IMR-90 (cell line): ENCODE measurements around the gene ENOX1. TPM values are rescaled to one million over a fixed set of nuclear protein-coding genes. Genes with fewer than 3 reads are reported as not detected.

Experiments used
- ATAC-seq: fragments of 200-7000 bp; cut with Tn5 transposase; 2 replicates; pipeline ENCODE4 v1.9.1; 2020; ENCODE audit warnings: low read depth, mild to moderate bottlenecking, moderate library complexity
- BruUV-seq: library from RNA; stranded (reverse); fragments of 400-500 nt; replicated peaks from 2 replicates; lab custom pipeline; 2021; lab: Mats Ljungman, UMichigan
- CTCF ChIA-PET: fragments of 300-600 bp; formaldehyde crosslinking; extraction: SDS; loops from one replicate; lab custom pipeline; 2021; ENCODE audit warnings: antibody characterized with exemption; lab: Yijun Ruan, JAX
- POLR2A ChIA-PET: fragments of 300-600 bp; sonication (Branson Sonifier 250); formaldehyde crosslinking; loops from one replicate; lab custom pipeline; 2022; ENCODE audit warnings: antibody characterized with exemption; ENCODE audit not compliant: unreplicated experiment; lab: Charles Lee
- DNase-seq: peaks from one replicate; pipeline ENCODE4 v3.0.0; 2013
- H2AFZ ChIP-seq: replicated peaks from 2 replicates; pipeline ENCODE3; 2013; ENCODE audit warnings: low read length, mild to moderate bottlenecking; ENCODE audit not compliant: poor library complexity
- H2AK5ac ChIP-seq: 2 replicates; pipeline ENCODE4 v1.6.1; 2013; ENCODE audit warnings: low read depth, low read length, inconsistent platforms
- H2AK9ac ChIP-seq: replicated peaks from 2 replicates; pipeline ENCODE3; 2013; ENCODE audit warnings: mild to moderate bottlenecking, low read depth, low read length, moderate library complexity; ENCODE audit not compliant: poor library complexity
- H2BK120ac ChIP-seq: 2 replicates; pipeline ENCODE4 v1.6.1; 2013; ENCODE audit warnings: low read depth, low read length, inconsistent platforms
- H2BK15ac ChIP-seq: 3 replicates; pipeline ENCODE4 v1.6.1; 2013; ENCODE audit warnings: low read depth, low read length, inconsistent platforms
- H2BK20ac ChIP-seq: 2 replicates; pipeline ENCODE4 v1.6.1; 2013; ENCODE audit warnings: low read depth, mild to moderate bottlenecking, inconsistent platforms, low read length, moderate library complexity
- H2BK5ac ChIP-seq: 2 replicates; pipeline ENCODE4 v1.6.1; 2013; ENCODE audit warnings: mild to moderate bottlenecking, low read depth, low read length, inconsistent platforms; ENCODE audit not compliant: poor library complexity, severe bottlenecking
- H3K14ac ChIP-seq: replicated peaks from 2 replicates; pipeline ENCODE4 v1.6.1; 2013; ENCODE audit warnings: low read depth, low read length, inconsistent platforms
- H3K18ac ChIP-seq: 2 replicates; pipeline ENCODE4 v1.6.1; 2013; ENCODE audit warnings: low read depth, low read length, control low read depth
- H3K23ac ChIP-seq: 2 replicates; pipeline ENCODE4 v1.6.1; 2013; ENCODE audit warnings: low read depth, low read length, inconsistent platforms
- H3K27ac ChIP-seq: 2 replicates; pipeline ENCODE4 v1.5.1; 2013; ENCODE audit warnings: mild to moderate bottlenecking, control low read depth, low read length; ENCODE audit not compliant: insufficient read depth
- H3K27me3 ChIP-seq: 2 replicates; pipeline ENCODE4 v1.6.1; 2013; ENCODE audit warnings: low read length; ENCODE audit not compliant: control insufficient read depth, insufficient read depth
- H3K36me3 ChIP-seq: 2 replicates; pipeline ENCODE4 v1.6.1; 2013; ENCODE audit warnings: low read length, mixed read lengths; ENCODE audit not compliant: control insufficient read depth, insufficient read depth
- H3K4ac ChIP-seq: 2 replicates; pipeline ENCODE4 v1.6.1; 2013; ENCODE audit warnings: low read depth, low read length, inconsistent platforms
- H3K4me1 ChIP-seq: 2 replicates; pipeline ENCODE4 v1.6.1; 2013; ENCODE audit warnings: low read length, mixed read lengths; ENCODE audit not compliant: control insufficient read depth, insufficient read depth
- H3K4me2 ChIP-seq: 2 replicates; pipeline ENCODE4 v1.6.1; 2013; ENCODE audit warnings: low read depth, mild to moderate bottlenecking, control low read depth, low read length, moderate library complexity
- H3K4me3 ChIP-seq: 2 replicates; pipeline ENCODE4 v1.5.1; 2013; ENCODE audit warnings: low read depth, mild to moderate bottlenecking, control low read depth, low read length, moderate library complexity; ENCODE audit not compliant: insufficient read depth
- H3K56ac ChIP-seq: 2 replicates; pipeline ENCODE4 v1.6.1; 2013; ENCODE audit warnings: low read length, inconsistent platforms; ENCODE audit not compliant: insufficient read depth; ENCODE audit errors: extremely low read depth
- H3K79me1 ChIP-seq, 2 experiments: 2 replicates each; pipeline ENCODE4 v1.6.1; 2013; ENCODE audit warnings: low read length in 2 of 2, inconsistent platforms in 1 of 2, low read depth in 1 of 2
- H3K9ac ChIP-seq: 2 replicates; pipeline ENCODE4 v1.6.1; 2013; ENCODE audit warnings: low read depth, low read length, control low read depth
- H3K9me1 ChIP-seq: 2 replicates; pipeline ENCODE4 v1.6.1; 2013; ENCODE audit warnings: low read length, inconsistent platforms; ENCODE audit not compliant: insufficient read depth
- H3K9me3 ChIP-seq: 2 replicates; pipeline ENCODE4 v1.6.1; 2013; ENCODE audit warnings: low read length; ENCODE audit not compliant: control insufficient read depth, insufficient read depth
- H4K20me1 ChIP-seq: 2 replicates; pipeline ENCODE4 v1.6.1; 2013; ENCODE audit warnings: low read length, inconsistent platforms; ENCODE audit not compliant: insufficient read depth
- H4K5ac ChIP-seq: 2 replicates; pipeline ENCODE4 v1.6.1; 2013; ENCODE audit warnings: mild to moderate bottlenecking, low read depth, low read length, control low read depth
- H4K8ac ChIP-seq, 2 experiments: 2 replicates each; pipeline ENCODE4 v1.6.1; 2013; ENCODE audit warnings: low read depth in 2 of 2, low read length in 2 of 2, control low read depth in 1 of 2, inconsistent platforms in 1 of 2
- H4K91ac ChIP-seq: 2 replicates; pipeline ENCODE4 v1.6.1; 2013; ENCODE audit warnings: low read depth, low read length, inconsistent platforms; ENCODE audit not compliant: insufficient read depth
- CHD1 ChIP-seq: IDR thresholded peaks from 2 replicates; pipeline ENCODE4 v1.6.1; 2012; ENCODE audit warnings: low read depth, low read length, improper control_type of control experiment
- MAFK ChIP-seq: IDR thresholded peaks from 2 replicates; pipeline ENCODE4 v1.6.1; 2012; ENCODE audit warnings: low read depth, low read length, improper control_type of control experiment
- MAZ ChIP-seq: IDR thresholded peaks from 2 replicates; pipeline ENCODE4 v1.6.1; 2012; ENCODE audit warnings: low read depth, mild to moderate bottlenecking, low read length, improper control_type of control experiment, moderate library complexity, borderline replicate concordance
- NFE2L2 ChIP-seq: fragments of 150-350 bp; IDR thresholded peaks from 2 replicates; pipeline ENCODE4 v1.6.1; 2016; ENCODE audit warnings: low read depth, mild to moderate bottlenecking, low read length
- RCOR1 ChIP-seq: IDR thresholded peaks from 2 replicates; pipeline ENCODE4 v1.6.1; 2012; ENCODE audit warnings: mild to moderate bottlenecking, low read length, improper control_type of control experiment; ENCODE audit not compliant: insufficient replicate concordance
- RFX5 ChIP-seq: IDR thresholded peaks from 2 replicates; pipeline ENCODE4 v1.8.0; 2012; ENCODE audit warnings: low read depth, mild to moderate bottlenecking, low read length, moderate library complexity
- WGBS, 2 experiments: methylation state at CpG; one replicate each; pipeline versions ENCODE4 v1.1.5 to v1.1.7; 2013; ENCODE audit warnings: missing lambda C conversion rate in 2 of 2; ENCODE audit not compliant: insufficient read length in 1 of 2; ENCODE audit errors: extremely low coverage in 2 of 2; 5-methylcytosine and 5-hydroxymethylcytosine counted together
- dilution Hi-C: fragments of 300-500 bp; cut with HindIII; formaldehyde crosslinking; loops from one replicate; pipeline ENCODE4 v1.14.3; 2018; ENCODE audit warnings: low sequenced_read_pairs; ENCODE audit not compliant: unreplicated experiment
- in situ Hi-C: fragments of 300-500 bp; cut with MboI; formaldehyde crosslinking; loops from 3 replicates; pipeline ENCODE4 v1.14.3; 2019; ENCODE audit warnings: low sequenced_read_pairs, inconsistent platforms, mixed read lengths
- intact Hi-C: fragments of 100-400 bp; cut with micrococcal nuclease; formaldehyde crosslinking; loops from 2 replicates; pipeline ENCODE4 v1.10.0; 2022
- polyA plus RNA-seq, 3 experiments: library from polyadenylated mRNA; depleted of rRNA; stranded (reverse); fragments of >200 nt; gene quantifications; 2 replicates each; pipeline ENCODE4 v1.2.3, GENCODE V29; 2012; ENCODE audit warnings: low replicate concordance in 1 of 3
- total RNA-seq: library from RNA; depleted of rRNA; stranded (reverse); fragments of >200 nt; gene quantifications from 2 replicates; pipeline ENCODE4 v1.2.3, GENCODE V29; 2012
- TF ChIP-seq, protein P1 (sequence below): fragments of 150-350 bp; IDR thresholded peaks from 2 replicates; pipeline ENCODE4 v1.6.1; 2017; ENCODE audit warnings: mild to moderate bottlenecking, antibody characterized with exemption, low read length, low read depth

ENOX1 gene
- total and polyA plus RNA-seq, 2 of the 4 experiments (the other 2 are of a cell fraction), result 0.99 to 1.3 TPM

DNA sequence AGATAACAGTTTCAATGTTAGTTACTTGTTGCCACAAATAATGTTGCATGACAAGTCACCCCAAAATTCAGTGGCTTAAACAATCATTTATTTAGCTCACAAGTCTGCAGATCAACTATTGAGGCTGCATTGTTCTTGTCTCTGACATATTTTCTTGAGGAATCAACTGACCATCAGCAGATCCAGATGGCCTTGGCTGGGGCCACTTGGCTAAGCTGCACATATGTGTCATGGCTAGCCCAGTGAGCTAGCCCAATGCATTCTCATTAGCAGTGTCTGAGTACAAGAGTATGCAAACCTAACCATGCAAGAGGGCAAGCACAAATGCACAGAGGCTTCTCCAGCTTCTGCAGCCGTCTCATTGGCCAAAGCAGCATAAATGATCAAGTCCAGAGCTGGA, 583.0 kb downstream of the ENOX1 start:
- Histone ChIP-seq H4K5ac (no peak overlapping the region), H3K4ac (no peak overlapping the region), H3K36me3 (no peaks in the 10 kb centered on the region), H4K91ac (no peak overlapping the region), H3K56ac (no peak overlapping the region), H2BK15ac (no peak overlapping the region), H2BK120ac (no peak overlapping the region), H3K79me1 (no peaks in the 10 kb centered on the region), H3K4me1 (no peaks in the 10 kb centered on the region), H3K4me3 (no peak overlapping the region), H3K23ac (no peak overlapping the region), H4K8ac (no peak overlapping the region), H3K18ac (no peak overlapping the region), H3K9me1 (no peaks in the 10 kb centered on the region), H3K9ac (no peak overlapping the region), H3K9me3 (peaks cover 6% of the 10 kb centered on the region), H2AFZ (no peak overlapping the region), H3K14ac (no peak overlapping the region), H2AK9ac (no peak overlapping the region), H3K27ac (no peak overlapping the region), H3K27me3 (peaks cover 1% of the 10 kb centered on the region; the same call in 1 of the 2 replicates), H2AK5ac (no peak overlapping the region), H4K20me1 (no peaks in the 10 kb centered on the region), H2BK5ac (no peak overlapping the region), H2BK20ac (no peak overlapping the region), H3K4me2 (no peak overlapping the region)
- DNase-seq (no peak), ATAC-seq (no peak)
- CTCF ChIA-PET, result interaction anchor here (0.7 kb wide), 1 partner anchor 520 kb away, joined by 3 read pairs; no protein-coding TSS in a partner anchor
- in situ Hi-C loops, result no loop called here
- dilution Hi-C loops, result no loop called here
- intact Hi-C loops, result no loop called here
- BruUV-seq, result no TSS peak
- POLR2A ChIA-PET, result no interaction called here
- 60% methylated on average over 1 of the region's 1 CpG; no CpG with 5 or more reads in 1 of the 2 experiments for WGBS, 2 experiments
- TF ChIP-seq RCOR1 (no peak), CHD1 (no peak), RFX5 (no peak), NFE2L2 (no peak), MAZ (no peak), MAFK (no peak)
- TF ChIP-seq, protein P1, sequence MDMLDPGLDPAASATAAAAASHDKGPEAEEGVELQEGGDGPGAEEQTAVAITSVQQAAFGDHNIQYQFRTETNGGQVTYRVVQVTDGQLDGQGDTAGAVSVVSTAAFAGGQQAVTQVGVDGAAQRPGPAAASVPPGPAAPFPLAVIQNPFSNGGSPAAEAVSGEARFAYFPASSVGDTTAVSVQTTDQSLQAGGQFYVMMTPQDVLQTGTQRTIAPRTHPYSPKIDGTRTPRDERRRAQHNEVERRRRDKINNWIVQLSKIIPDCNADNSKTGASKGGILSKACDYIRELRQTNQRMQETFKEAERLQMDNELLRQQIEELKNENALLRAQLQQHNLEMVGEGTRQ, result no peak
